Astrocyte (in vitro differentiated cells and primary cell): ENCODE measurements around the gene MAPK10.

Source experiments
- CTCF ChIP-seq: IDR thresholded peaks from 2 replicates; pipeline ENCODE4 v1.5.1; 2011; ENCODE audit warnings: low read depth, mild to moderate bottlenecking, inconsistent platforms, low read length, moderate library complexity; ENCODE audit not compliant: insufficient read depth
- EZH2 ChIP-seq: IDR thresholded peaks from 2 replicates; pipeline ENCODE4 v1.6.1; 2012; ENCODE audit warnings: mild to moderate bottlenecking, low read length, inconsistent platforms; ENCODE audit not compliant: insufficient read depth

GRCh38 chr4:86184901-86185285 lies 175.0 kb downstream of the MAPK10 start:
- TF ChIP-seq CTCF (no peak), EZH2 (no peak)
